COR-L47 (cell line): ENCODE measurements around the gene SPIB.
"Not testable (repeated sequence)": the region's sequence is repeated elsewhere in the genome, so short reads cannot be mapped to it uniquely, and the experiment has no call there.

Experiments
- DNase-seq: peaks from one replicate; lab custom pipeline; 2025; lab: John Stamatoyannopoulos, UW

The SPIB gene

GRCh38 chr19:50468818-50469217 lies 50.1 kb downstream of the SPIB start:
- no peak for DNase-seq

GRCh38 chr19:50473336-50473735 lies 54.6 kb downstream of the SPIB start:
- DNase-seq, result not testable (repeated sequence)

- no peak for DNase-seq
Observed at GRCh38 chr19:50475101-50475568, 56.4 kb downstream of the SPIB start.

GRCh38 chr19:50475736-50476223 lies 57.0 kb downstream of the SPIB start:
- DNase-seq, result no peak

GRCh38 chr19:50476224-50476906 lies 57.6 kb downstream of the SPIB start, which contains the start of the genes EMC10 and GARIN5A:
Gene EMC10 (plus strand): TSS chr19:50476507. CDS start chr19:50476545, 38 bp downstream.
Gene GARIN5A (minus strand): TSS chr19:50476848. CDS start chr19:50476388, 460 bp downstream.
- DNase-seq, result peak; percentile 80

DNA sequence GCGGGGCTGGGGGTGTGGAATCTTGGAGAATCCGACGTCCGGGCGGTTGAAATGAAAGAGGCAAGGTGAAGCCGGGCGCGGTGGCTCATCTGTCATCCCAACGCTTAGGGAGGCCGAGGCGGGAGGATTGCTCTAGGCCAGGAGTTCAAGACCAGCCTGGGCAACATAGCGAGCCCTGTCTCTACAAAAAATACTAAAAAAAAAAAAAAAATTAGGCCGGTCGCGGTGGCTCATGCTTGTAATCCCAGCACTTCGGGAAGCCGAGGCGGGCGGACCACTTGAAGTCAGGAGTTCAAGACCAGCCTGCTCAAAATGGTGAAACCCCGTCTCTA lies 58.1 kb downstream of the SPIB start:
- DNase-seq, result no peak

GRCh38 chr19:50477751-50478515 lies 59.2 kb downstream of the SPIB start:
- no peak for DNase-seq

- DNase-seq, result no peak
Observed at GRCh38 chr19:50478901-50479715, 60.4 kb downstream of the SPIB start.

- DNase-seq, result no peak
Observed at GRCh38 chr19:50479761-50480251, 61.1 kb downstream of the SPIB start.

GRCh38 chr19:50480281-50481111 lies 61.8 kb downstream of the SPIB start:
- no peak for DNase-seq
